CD4-positive, alpha-beta T cell treated with Interleukin-17A for 1 hour (primary cell): ENCODE measurements around the gene GFER.
"Not testable (repeated sequence)": the region's sequence is repeated elsewhere in the genome, so short reads cannot be mapped to it uniquely, and the experiment has no call there.

Experiments
- DNase-seq: peaks from one replicate; pipeline ENCODE4 v3.0.0-alpha.2; 2020

The GFER gene

DNA sequence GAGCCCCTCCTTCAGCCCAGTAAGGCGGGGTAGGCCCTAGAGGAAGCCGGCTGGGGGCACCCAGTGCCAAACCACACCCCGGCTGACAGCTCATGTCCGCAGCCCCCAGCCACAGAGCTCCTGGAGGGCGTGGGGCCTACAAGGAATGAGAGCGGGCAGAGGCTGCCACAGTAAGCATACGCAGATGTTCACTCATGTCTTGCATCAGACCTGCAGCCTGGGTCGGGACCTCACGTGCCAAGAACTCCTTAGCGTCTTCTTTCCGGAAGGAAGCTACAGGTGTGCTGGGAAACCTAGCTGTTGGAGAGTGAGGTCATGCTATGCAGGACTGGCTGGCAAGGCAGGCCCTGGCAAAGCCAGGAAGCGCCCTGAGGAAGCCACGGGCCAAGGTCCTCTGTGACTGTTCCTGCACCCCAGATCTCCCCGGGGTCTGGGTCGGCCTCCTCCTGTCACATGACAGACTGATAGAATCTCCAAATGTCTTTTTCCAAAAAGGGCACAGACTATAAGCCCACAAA is 24.1 kb downstream of the GFER start:
- peak; percentile 32 for DNase-seq

DNA sequence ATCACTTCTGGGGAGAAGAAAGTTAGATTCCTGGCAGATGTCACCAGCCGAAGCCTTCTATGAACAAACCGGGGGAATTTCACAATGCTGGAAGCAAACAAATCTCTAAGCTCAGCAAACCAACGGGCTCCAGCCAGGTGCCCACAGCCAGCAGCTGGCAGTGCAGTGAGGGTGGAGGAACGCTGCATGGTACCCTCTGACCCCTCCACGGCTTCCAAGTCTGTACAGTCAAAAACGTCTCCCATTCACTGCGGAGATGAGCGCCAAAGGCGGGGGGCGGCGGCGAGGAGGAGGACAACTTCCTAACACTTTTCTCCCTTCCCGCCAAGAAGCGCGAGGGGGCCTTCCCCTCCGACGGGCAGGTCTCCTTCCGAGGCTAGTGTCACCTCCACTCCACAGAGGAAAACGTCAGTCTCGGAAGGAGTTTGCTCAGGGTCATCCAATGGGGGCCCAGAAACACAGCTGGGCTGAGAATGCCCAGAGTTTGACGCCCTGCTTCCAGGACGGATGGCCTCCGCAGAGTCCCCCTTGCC is 24.7 kb downstream of the GFER start:
- DNase-seq, result no peak

DNA sequence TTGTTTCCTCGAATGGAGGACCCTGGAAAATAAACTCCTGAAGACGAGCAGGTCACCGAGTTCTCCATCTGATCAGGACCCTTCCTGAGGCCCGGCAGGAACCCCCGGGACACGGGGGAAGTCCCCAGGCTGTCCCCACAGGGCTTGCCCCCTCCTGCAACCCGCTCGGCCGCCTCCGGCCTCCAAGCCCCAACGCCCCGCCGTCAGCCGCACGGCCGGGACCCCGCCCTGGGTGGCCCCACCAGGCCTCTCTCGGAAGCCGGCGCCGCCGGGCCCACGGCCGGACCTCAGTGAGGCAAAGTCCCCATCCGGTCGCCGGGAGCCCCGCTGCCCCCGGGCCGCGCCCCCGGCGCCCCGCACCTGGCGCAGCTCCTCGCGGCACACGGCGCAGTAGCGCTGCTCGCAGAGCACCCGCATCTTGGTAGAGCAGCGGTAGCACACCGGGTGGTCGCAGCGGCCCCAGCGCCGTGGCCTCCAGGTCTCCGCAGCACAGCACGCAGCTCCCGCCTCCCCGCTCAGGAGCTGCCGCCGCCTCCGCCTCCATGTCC is 25.2 kb downstream of the GFER start:
- DNase-seq, result no peak

DNA sequence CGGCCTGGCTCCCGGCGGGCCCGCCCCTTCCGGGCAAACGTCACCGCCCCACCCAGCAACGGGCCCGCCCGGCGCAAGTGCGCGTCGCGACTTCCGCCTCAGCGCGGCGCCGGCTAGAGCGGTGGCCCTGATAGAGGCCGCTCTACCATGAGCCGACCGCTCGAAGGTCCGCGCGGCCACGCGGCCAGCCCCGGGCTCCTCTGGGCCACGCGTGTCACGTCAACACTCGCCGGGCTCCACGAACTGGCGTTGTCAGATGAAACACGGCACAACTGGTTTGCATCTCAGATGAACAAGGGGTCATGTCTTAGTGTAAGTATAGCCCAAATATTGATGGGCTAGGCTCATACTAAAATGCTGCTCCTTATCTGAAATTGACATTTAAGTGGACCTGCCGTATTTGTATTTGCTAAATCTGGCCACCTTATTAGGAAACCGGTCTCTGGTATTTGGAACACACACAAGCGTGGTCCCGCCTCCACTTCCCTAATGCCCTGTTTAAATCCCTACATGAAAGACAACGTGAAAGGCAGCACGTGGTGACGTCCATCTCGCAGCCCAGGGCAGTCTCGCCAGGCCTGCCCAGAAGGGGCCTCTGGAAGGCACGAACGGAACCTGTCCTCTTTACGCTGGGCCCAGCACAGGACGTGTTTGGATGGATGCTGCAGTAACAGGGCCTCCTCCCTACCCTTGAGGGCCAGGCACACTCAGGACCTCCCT is 26.0 kb downstream of the GFER start, which contains the start of gene ZNF598:
Gene ZNF598, minus strand, starts transcription at position 31 of the 720 bp plus-strand sequence.
- DNase-seq, result peak; percentile 81

DNA sequence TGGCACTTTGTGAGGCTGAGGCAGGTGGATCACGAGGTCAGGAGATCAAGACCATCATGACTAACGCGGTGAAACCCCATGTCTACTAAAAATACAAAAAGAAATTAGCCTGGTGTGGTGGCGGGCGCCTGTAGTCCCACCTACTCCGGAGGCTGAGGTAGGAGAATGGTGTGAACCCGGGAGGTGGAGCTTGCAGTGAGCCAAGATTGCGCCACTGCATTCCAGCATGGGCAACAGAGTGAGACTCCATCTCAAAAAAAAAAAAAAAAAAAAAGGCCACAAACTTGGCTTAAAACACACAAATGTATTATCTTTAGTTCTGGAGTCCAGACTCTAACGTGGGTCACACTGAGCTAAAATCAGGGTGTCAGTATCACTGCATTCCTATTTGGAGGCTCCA is 27.7 kb downstream of the GFER start:
- DNase-seq, result not testable (repeated sequence)

DNA sequence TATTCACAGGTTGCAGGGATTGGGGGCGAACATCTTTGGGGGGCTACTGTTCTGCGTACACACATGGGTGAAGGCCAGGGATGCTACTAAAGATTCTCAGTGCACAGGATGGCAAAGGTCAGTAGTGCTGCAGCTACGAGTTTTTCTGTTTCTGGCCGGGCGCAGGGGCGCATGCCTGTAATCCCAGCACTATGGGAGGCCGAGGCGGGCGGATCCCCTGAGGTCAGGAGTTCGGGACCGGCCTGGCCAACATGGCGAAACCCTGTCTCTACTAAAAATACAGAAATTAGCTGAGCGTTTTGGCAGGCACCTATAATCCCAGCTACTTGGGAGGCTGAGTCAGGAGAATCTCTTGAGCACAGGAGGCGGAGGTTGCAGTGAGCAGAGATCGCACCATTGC is 29.5 kb downstream of the GFER start:
- DNase-seq, result no peak

DNA sequence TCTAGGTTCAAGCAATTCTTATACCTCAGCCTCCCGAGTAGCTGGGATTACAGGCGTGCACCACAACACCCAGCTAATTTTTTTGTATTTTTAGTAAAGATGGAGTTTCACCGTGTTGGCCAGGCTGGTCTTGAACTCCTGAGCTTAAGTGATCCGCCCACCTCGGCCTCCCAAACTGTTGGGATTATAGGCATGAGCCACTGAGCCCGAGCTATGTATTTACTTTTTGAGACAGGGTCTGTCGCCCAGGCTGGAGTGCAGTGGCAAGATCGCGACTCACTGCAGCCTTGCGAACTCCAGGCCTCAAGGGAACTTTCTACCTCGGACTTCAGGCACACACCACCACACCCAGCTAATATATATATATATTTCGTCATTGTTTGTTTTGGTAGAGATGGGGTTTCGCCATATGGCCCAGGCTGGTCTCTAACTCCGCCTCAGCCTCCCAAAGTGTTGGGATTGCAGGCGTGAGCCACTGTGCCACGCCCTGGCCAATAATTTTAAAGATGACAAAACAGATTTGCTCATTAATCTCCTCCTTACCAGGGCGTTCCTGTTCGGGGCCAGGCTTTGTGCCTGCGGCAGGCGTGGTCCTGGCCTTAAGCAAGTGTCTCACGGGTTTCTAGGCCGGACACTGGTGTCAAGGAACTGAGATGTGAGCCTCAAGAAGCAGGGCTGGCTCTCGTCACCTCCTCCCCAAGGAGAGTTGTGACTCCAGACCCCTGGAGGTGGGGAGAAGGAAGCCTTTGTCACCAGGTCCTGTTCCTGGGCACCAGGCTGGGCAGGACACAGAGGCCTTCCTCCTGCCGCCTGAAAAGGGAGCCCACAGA is 31.3 kb downstream of the GFER start:
- DNase-seq, result no peak

DNA sequence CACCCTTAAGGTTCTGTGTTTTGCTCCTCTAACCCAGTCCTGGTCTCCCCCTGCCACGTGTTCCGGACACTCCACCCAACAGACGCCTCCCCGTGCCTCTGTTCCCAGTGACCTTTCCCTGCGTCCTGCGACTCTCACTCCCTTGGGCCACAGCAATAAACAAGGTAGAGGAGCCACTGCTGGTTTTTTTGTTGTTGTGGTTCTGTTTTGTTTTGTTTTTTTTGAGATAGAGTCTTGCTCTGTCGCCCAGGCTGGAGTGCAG is 31.9 kb downstream of the GFER start:
- no peak for DNase-seq

DNA sequence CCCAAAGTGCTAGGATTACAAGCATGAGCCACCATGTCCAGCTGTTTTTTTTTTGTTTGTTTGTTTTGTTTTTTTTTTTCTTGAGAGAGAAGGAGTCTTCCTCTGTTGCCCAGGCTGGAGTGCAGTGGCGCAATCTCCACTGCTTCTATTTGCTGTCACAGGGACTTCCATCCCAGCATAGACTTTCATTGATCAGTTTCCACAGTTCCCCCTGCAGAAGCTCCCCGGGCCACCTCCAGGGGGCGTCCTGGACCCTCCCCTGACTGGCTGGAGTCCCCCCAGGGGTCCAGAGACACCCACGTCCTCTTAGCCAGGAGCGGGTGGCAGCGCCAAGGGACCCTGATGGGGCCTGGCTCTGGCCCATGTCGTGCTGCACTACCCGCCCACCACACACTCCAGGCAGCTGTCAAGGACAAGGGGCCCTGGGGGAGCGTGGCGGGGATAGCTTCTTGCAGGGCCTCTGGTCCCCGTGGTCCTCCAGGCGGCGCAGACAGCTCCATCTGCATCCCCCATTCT is 32.5 kb downstream of the GFER start:
- DNase-seq, result peak; percentile 18

DNA sequence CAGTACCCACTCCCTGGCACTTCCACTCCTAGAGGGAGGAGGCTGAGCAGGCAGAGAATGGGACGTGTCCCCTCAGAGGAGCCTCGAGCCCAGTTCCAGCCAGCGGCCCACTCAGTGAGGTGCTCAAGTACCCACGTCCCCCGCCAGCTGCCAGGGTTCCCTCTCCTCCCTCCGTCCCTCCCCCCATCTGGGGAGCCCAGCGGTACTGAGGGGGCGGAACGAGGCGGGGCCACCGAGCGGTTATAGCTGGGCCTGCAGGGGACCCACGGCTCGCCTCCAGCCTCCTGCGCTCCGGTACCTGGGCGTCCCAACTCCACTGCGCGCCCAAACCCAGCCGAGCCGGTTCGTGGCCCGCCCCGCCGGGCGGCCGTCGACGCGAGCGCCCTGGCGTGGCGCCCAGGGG is 35.5 kb downstream of the GFER start, which contains the start of gene NPW:
Gene NPW, plus strand, starts transcription at position 268 of the 403 bp plus-strand sequence.
- DNase-seq, result no peak

DNA sequence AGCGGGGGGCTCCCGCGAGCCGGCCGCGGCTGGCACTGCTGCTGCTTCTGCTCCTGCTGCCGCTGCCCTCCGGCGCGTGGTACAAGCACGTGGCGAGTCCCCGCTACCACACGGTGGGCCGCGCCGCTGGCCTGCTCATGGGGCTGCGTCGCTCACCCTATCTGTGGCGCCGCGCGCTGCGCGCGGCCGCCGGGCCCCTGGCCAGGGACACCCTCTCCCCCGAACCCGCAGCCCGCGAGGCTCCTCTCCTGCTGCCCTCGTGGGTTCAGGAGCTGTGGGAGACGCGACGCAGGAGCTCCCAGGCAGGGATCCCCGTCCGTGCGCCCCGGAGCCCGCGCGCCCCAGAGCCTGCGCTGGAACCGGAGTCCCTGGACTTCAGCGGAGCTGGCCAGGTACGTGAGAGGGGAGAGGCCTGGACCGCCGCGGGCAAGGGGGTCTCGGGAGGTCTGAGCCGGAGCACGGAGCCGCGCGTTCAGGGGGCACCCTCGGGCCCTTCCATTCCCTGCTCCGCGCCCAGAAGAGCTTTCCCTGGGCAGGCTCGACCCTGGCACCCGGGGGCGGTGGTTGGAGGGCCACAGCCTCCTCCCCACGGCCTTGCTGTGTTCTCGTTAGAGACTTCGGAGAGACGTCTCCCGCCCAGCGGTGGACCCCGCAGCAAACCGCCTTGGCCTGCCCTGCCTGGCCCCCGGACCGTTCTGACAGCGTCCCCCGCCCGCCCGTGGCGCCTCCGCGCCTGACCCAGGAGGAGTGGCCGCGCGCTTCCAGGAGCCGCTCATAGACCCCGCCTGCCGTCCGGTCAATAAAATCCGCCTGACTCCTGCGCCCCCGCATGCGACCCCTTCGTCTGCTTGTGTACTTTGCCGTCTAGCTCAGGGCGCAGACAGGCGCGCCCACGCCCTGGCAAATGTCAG is 36.2 kb downstream of the GFER start:
- DNase-seq, result no peak

DNA sequence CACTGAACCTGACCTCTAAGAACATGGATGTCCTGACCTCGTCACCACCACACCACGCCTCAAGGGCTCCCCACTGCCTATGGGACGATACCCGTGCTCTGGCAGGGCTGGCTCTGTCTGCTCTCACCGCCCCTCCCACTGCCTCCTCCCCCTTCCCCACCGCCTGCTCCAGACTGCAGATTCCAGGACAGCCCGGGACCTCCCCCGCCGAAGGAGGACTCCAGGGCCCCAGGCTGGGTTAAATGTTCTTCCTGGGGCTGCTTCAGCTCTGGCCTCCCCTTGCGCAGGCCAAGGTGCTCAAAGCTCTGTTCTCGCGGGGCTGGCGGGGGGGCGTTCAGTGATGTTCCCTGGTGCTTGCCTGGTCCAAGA is 38.7 kb downstream of the GFER start:
- DNase-seq, result no peak

DNA sequence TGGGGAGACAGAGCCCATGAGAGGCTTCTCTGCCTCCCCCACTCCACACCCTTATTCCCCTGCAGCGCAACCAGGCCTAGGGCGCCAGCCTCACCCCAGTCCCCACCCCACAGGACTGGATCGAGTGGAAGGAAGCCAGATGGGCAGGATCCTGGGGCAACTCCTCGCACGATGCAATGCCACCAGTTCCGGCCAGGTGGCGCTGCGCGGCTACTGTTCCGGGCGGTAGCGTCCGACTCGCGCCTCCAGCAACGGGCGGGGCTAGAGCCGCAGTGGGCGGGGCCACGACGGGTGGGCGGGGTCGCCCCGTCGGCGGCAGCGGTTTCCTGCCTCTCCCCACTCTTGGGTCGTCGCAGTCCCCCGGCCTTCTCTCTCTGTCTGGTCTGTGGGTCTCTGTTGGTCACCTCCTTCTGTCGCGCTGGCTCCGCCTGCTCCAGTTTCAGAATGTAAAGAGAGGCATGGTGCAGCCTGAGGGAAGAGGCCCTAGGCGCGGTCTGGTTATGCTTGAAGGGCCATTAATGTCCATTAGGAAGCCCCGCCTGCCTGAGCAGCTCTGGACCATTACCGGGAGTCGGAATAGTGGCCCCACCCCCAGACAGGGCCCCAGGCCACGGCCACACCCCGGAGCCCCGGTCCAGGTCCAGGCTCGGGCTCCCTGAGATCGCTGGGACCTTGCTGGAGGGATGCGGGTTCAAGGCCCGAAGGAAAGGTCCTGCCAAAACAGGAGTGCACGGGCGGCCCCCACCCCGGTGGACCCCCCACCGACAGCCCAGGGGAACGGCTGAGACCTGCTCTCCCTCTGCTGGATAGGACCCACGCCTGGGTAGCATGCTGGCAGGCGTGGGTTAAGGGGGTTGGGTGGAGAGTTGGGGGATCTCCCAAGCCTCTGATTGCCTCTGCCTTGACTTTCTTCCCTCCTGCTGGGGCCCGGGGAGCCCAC is 39.4 kb downstream of the GFER start:
- peak; percentile 95 for DNase-seq

DNA sequence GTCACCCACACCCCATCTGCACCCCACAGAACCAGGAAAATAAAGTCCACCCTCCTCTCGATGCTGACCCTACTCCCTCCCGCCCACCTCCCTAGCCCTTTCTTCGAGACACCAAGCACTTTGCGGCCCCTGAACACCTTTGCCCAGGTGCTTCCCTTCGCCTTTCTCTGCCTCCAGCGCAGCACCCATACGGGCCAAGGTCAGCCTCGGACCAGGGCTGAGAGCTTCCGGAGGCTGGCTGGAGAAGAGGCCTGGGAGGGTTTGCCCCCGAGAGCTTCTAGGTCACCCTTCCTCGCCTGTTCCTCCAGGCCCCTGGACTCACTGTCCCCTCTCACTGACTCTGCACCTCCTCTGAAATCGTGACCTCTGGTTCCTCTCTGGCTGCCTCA is 40.0 kb downstream of the GFER start:
- no peak for DNase-seq

DNA sequence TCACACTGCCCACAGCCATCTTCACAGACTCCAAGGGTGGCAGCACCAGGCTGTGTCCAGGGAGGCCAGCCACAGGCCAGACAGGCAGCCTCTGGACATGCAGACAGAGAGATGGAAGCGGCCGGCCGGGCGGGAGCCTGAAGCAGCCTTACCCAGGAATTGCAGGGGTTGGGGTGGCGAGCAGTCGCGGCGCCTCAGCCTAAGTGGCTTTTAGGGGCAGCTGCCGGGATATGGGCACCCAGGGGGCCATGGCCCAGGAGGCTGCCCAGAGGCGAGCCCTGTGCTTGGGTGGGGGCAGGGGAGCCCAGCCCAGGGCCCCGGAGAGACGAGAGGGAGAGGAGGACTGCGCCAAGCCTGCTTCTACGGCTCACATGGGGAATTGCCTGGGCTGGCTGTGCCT is 41.3 kb downstream of the GFER start:
- DNase-seq, result no peak

DNA sequence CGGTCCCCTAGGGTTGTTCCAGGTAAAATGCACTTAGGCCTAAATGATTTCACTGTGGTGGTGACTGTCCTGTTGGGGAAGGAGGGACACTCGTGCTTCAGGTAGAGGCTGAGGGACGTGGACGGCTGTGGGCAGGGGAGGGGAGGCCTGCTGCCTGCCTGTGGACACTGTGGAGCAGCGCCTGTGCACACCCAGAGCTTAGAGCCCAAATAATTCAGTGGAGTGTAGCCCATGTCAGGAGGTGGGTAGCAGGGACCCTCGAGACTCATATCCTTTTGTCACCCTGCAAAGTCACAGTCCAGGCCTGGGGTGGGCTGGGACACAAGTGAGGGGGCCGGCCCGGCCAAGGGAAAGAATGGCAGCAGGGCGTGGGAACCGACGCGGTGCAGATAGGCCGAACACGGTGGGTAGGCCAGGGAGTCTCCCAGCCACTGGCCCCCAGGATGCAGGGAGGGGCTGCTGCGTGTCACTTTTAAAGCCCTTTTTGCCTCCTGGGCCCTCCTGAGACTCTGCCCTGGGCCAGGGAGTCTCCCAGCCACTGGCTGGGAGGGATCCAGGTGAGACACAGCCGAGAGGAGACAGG is 42.0 kb downstream of the GFER start:
- no peak for DNase-seq

DNA sequence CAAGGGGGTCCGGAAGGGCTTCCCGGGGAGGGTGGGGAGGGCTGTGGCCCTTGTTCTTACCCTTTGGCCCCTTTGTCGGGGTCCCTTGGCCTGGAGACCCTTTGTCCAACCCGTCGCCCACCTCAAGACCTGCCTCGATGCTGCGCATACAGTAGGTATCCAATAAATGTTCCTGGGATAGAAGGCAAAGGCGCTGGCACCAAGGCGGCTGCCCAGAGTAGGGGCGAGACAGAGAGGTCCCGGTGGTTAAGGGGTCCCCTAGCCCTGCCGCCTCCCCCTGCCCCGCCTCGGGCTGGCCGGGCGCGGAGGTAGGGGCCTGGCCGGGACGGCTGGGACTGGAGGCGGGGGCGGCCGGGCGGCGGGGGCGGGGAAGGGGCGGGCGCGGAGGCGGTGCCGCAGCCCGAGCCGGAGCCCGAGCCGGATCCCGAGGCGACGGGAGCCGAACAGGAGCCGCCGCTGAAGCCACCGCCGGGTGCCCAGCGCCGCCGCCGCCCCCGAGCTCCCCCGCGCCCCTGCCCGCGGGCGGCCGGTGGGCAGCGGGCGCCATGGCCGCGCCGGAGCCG is 42.5 kb downstream of the GFER start, which contains the start of gene NHERF2:
Gene NHERF2, plus strand, starts transcription at position 442 of the 563 bp plus-strand sequence. Its CDS starts 104 bp downstream, at position 546.
- DNase-seq, result peak; percentile 32

DNA sequence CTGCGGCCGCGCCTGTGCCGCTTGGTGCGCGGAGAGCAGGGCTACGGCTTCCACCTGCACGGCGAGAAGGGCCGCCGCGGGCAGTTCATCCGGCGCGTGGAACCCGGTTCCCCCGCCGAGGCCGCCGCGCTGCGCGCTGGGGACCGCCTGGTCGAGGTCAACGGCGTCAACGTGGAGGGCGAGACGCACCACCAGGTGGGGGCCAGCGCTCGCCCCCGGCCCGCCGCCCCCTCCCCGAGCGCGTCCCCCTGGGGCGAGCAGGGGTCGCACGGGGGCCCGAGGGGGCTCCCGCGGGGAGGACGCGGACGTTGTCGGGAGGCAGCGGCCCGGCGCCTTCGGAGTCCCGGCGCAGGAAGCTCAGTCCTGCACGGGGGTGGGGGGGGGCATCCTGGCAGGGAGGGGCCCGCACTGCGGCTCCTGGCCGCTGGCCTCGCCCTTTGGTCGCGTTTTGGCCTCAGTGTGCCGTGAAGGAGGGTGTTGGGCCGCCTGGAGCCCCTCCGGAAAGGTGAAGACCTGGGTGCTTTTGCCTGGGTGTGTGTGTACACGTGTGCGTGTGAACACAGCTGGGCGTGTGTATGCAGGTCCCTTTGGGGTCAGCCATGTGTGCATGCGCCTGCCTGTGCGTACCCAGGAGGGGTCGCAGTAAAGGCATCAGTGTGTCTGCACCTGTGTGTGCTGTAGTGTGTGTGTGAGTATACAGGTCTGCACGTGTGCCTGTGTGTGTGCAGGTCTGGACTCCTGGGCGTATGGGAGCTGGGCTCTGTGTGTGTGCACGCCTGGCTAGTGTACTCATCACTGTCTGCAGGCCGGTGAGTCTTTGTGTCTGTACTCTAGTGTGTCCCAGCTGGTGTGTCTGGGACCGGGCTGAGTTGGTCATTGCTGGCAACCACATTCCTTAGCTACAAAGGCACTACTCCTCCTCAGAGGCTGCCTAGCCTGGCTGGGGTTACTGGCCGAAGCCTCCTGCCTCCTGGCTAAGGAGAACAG is 43.3 kb downstream of the GFER start:
- peak; percentile 23 for DNase-seq

DNA sequence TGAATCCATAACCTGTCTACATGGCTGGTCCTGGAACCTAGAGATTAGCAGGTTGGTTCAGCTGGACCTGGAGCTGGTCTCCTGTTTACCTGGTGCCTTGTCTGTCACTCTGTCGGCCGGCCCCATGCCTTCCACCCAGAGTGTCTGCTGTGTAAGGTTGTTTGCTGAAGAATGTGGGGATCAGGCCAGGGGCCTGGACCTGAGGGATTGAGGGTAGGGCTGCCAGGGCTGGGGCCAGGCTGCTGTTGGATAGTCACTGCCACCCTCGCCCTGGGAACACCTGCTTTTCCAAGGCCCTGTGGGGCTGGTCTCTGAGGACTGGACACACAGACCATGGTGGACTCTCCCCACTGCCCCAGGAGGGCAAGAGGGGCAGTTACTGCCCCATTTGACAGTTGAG is 44.2 kb downstream of the GFER start:
- DNase-seq, result no peak
